Amniotic stem cell (primary cell): Measurements from ENCODE around the gene DLG2.

Experiments used
- DNase-seq: peaks from one replicate; lab custom pipeline; 2025; lab: John Stamatoyannopoulos, UW

DLG2 gene

GRCh38 chr11:83990160-83990733 lies 1636.9 kb downstream of the DLG2 start:
- DNase-seq = no peak

GRCh38 chr11:83982825-83983224 lies 1644.3 kb downstream of the DLG2 start:
- no peak for DNase-seq

- no peak for DNase-seq
These were observed 1647.6 kb downstream of the DLG2 start for GRCh38 chr11:83979593-83979992.

- no peak for DNase-seq
These were observed 1648.2 kb downstream of the DLG2 start for GRCh38 chr11:83978942-83979341.

- DNase-seq = no peak
These were observed 1651.1 kb downstream of the DLG2 start for GRCh38 chr11:83976086-83976485.

- DNase-seq = no peak
These were observed 1654.6 kb downstream of the DLG2 start for GRCh38 chr11:83972536-83972935.

GRCh38 chr11:83971063-83971462 lies 1656.1 kb downstream of the DLG2 start:
- DNase-seq = no peak

- no peak for DNase-seq
These were observed 1657.0 kb downstream of the DLG2 start for GRCh38 chr11:83970061-83970671.

- DNase-seq = no peak
These were observed 1669.9 kb downstream of the DLG2 start for GRCh38 chr11:83957038-83957900.

GRCh38 chr11:83956119-83956697 lies 1670.9 kb downstream of the DLG2 start:
- no peak for DNase-seq

- no peak for DNase-seq
These were observed 1672.4 kb downstream of the DLG2 start for GRCh38 chr11:83954780-83955179.

- no peak for DNase-seq
These were observed 1675.6 kb downstream of the DLG2 start for GRCh38 chr11:83951521-83951920.

GRCh38 chr11:83948200-83948599 lies 1678.9 kb downstream of the DLG2 start:
- no peak for DNase-seq

- DNase-seq = no peak
These were observed 1681.2 kb downstream of the DLG2 start for GRCh38 chr11:83945976-83946375.

- DNase-seq = no peak
These were observed 1686.1 kb downstream of the DLG2 start for GRCh38 chr11:83941050-83941449.

GRCh38 chr11:83938148-83938547 lies 1689.0 kb downstream of the DLG2 start:
- no peak for DNase-seq

- DNase-seq = no peak
These were observed 1694.1 kb downstream of the DLG2 start for GRCh38 chr11:83933008-83933407.

GRCh38 chr11:83927422-83927821 lies 1699.7 kb downstream of the DLG2 start:
- DNase-seq = no peak

GRCh38 chr11:83924795-83925542 lies 1702.2 kb downstream of the DLG2 start:
- DNase-seq = no peak

GRCh38 chr11:83923961-83924360 lies 1703.2 kb downstream of the DLG2 start:
- no peak for DNase-seq

- DNase-seq = no peak
These were observed 1704.2 kb downstream of the DLG2 start for GRCh38 chr11:83922953-83923352.

- DNase-seq = no peak
These were observed 1704.8 kb downstream of the DLG2 start for GRCh38 chr11:83922318-83922717.
